Endothelial cell of umbilical vein (primary cell): ENCODE data around the gene KMT2B. TPM values are rescaled to one million over a fixed set of nuclear protein-coding genes. Genes with fewer than 3 reads are reported as not detected.

Source experiments
- BruUV-seq: library from RNA; stranded (reverse); fragments of 400-500 nt; replicated peaks from 2 replicates; lab custom pipeline; 2021; lab: Mats Ljungman, UMichigan
- CTCF ChIA-PET: fragments of 300-600, 350-600 bp; sonication (Branson Sonifier 250); formaldehyde crosslinking; loops from one replicate; lab custom pipeline; 2021; ENCODE audit warnings: antibody characterized with exemption, inconsistent platforms; lab: Charles Lee
- POLR2A ChIA-PET: fragments of 300-600, 350-600 bp; sonication (Branson Sonifier 250); formaldehyde crosslinking; loops from one replicate; lab custom pipeline; 2021; ENCODE audit warnings: antibody characterized with exemption, inconsistent platforms; lab: Charles Lee
- DNase-seq: peaks from one replicate; pipeline ENCODE4 v3.0.0-alpha.2; 2011; ENCODE audit warnings: low read depth, low spot score
- FAIRE-seq: peaks from 2 replicates; lab custom pipeline; 2011; peaks lifted over from hg19 to GRCh38; lab: Jason Lieb, UNC
- H2AFZ ChIP-seq: 2 replicates; pipeline ENCODE4 v1.6.0; 2012; ENCODE audit warnings: low read depth, low read length, control low read depth, inconsistent platforms
- H3K27ac ChIP-seq: 2 replicates; pipeline ENCODE4 v1.5.1; 2011; ENCODE audit warnings: low read depth, mild to moderate bottlenecking, control low read depth, low read length, moderate library complexity; ENCODE audit not compliant: insufficient read depth
- H3K27me3 ChIP-seq, 2 experiments: 2 replicates each; pipeline versions ENCODE4 v1.6.0 to v1.6.1; 2011; ENCODE audit warnings: low read length in 2 of 2, mixed read lengths in 1 of 2; ENCODE audit not compliant: control insufficient read depth in 2 of 2, insufficient read depth in 2 of 2
- H3K36me3 ChIP-seq, 2 experiments: 2 replicates in 1 of 2; 3 replicates in 1 of 2; pipeline ENCODE4 v1.5.1; 2011; ENCODE audit warnings: low read length in 2 of 2, mild to moderate bottlenecking in 1 of 2, moderate library complexity in 1 of 2; ENCODE audit not compliant: control insufficient read depth in 2 of 2, insufficient read depth in 2 of 2; ENCODE audit errors: extremely low read depth in 1 of 2
- H3K4me1 ChIP-seq: 3 replicates; pipeline ENCODE4 v1.5.1; 2011; ENCODE audit warnings: mild to moderate bottlenecking, low read length; ENCODE audit not compliant: control insufficient read depth, insufficient read depth; ENCODE audit errors: extremely low read depth
- H3K4me2 ChIP-seq: 2 replicates; pipeline ENCODE4 v1.6.1; 2011; ENCODE audit warnings: low read length, control low read depth, mixed read lengths; ENCODE audit not compliant: insufficient read depth
- H3K4me3 ChIP-seq, 3 experiments: fragments of 200-600 bp in 1 of 3; sonication (generic), shearing (Covaris generic) in 1 of 3; replicated peaks in 1 of 3; 2 replicates each; pipeline ENCODE4 v1.5.1; 2011 to 2016; ENCODE audit warnings: control low read depth in 3 of 3, low read length in 3 of 3, mild to moderate bottlenecking in 2 of 3, inconsistent platforms in 1 of 3, low read depth in 1 of 3, moderate library complexity in 1 of 3; ENCODE audit not compliant: insufficient read depth in 1 of 3
- H3K79me2 ChIP-seq: 2 replicates; pipeline ENCODE4 v1.6.0; 2012; ENCODE audit warnings: low read length, inconsistent platforms; ENCODE audit not compliant: control insufficient read depth, insufficient read depth
- H3K9ac ChIP-seq: replicated peaks from 2 replicates; pipeline ENCODE3; 2011; ENCODE audit warnings: low read length, control low read depth; ENCODE audit not compliant: insufficient read depth; ENCODE audit errors: extremely low read depth
- H3K9me1 ChIP-seq: replicated peaks from 3 replicates; pipeline ENCODE4 v1.6.0; 2011; ENCODE audit warnings: mild to moderate bottlenecking, low read length; ENCODE audit not compliant: control insufficient read depth, insufficient read depth; ENCODE audit errors: extremely low read depth
- H3K9me3 ChIP-seq: replicated peaks from 2 replicates; pipeline ENCODE4 v1.5.1; 2012; ENCODE audit warnings: low read length, inconsistent platforms; ENCODE audit not compliant: control insufficient read depth, insufficient read depth
- H4K20me1 ChIP-seq: replicated peaks from 2 replicates; pipeline ENCODE3; 2011; ENCODE audit warnings: mild to moderate bottlenecking, low read length; ENCODE audit not compliant: control insufficient read depth, insufficient read depth; ENCODE audit errors: extremely low read depth
- CTCF ChIP-seq, 2 donors: IDR thresholded peaks; 1 replicate in 1 of 2; 2 replicates in 1 of 2; pipeline ENCODE4 v1.5.1; 2011; ENCODE audit warnings: low read length in 2 of 2, mild to moderate bottlenecking in 2 of 2, moderate library complexity in 2 of 2, control low read depth in 1 of 2, inconsistent platforms in 1 of 2, low read depth in 1 of 2; ENCODE audit not compliant: insufficient read depth in 1 of 2; ENCODE audit errors: extremely low read depth in 1 of 2
- EZH2 ChIP-seq: IDR thresholded peaks from 2 replicates; pipeline ENCODE4 v1.6.1; 2012; ENCODE audit warnings: borderline replicate concordance, low read depth, mild to moderate bottlenecking, moderate library complexity, low read length, inconsistent platforms; ENCODE audit not compliant: severe bottlenecking
- FOS ChIP-seq: IDR thresholded peaks from 2 replicates; pipeline ENCODE4 v1.6.1; 2011; ENCODE audit warnings: mild to moderate bottlenecking, low read length, moderate library complexity, borderline replicate concordance; ENCODE audit not compliant: insufficient read depth
- GATA2 ChIP-seq: IDR thresholded peaks from 2 replicates; pipeline ENCODE4 v1.7.0; 2011; ENCODE audit warnings: low read depth, mild to moderate bottlenecking, moderate library complexity, mixed read lengths, low read length; ENCODE audit not compliant: insufficient read length, insufficient read depth
- JUN ChIP-seq: IDR thresholded peaks from 2 replicates; pipeline ENCODE4 v1.6.1; 2011; ENCODE audit warnings: borderline replicate concordance, low read depth; ENCODE audit not compliant: insufficient read length, insufficient read depth
- MAX ChIP-seq: IDR thresholded peaks from 2 replicates; pipeline ENCODE4 v1.6.1; 2011; ENCODE audit not compliant: insufficient read depth, insufficient read length
- MYC ChIP-seq: IDR thresholded peaks from one replicate; pipeline ENCODE4 v1.6.1; 2011; ENCODE audit warnings: mild to moderate bottlenecking, low read depth, low read length
- POLR2A ChIP-seq: IDR thresholded peaks from 2 replicates; pipeline ENCODE4 v1.6.1; 2012; ENCODE audit warnings: low read depth, mild to moderate bottlenecking, control low read depth, low read length
- POLR2AphosphoS5 ChIP-seq: IDR thresholded peaks from 2 replicates; pipeline ENCODE4 v1.6.1; 2012; ENCODE audit warnings: low read depth, mild to moderate bottlenecking, control low read depth, low read length, moderate library complexity; ENCODE audit not compliant: insufficient read depth
- dilution Hi-C: fragments of 300-500 bp; cut with MboI; formaldehyde crosslinking; loops from one replicate; pipeline ENCODE4 v1.15.0; 2019; ENCODE audit warnings: low sequenced_read_pairs; ENCODE audit not compliant: extremely low pct_ligation_motif_present
- intact Hi-C: fragments of 100-400 bp; cut with micrococcal nuclease; formaldehyde crosslinking; loops from one replicate; pipeline ENCODE4 v1.10.0; 2022
- polyA plus RNA-seq, 4 experiments: library from polyadenylated mRNA; depleted of rRNA in 3 of 4; stranded (reverse) in 3 of 4; unstranded in 1 of 4; fragments of >200 nt; gene quantifications; 2 replicates each; pipeline versions ENCODE4 v1.2.1 to v1.2.3, GENCODE V29; 2011 to 2012; ENCODE audit warnings: missing spikeins in 1 of 4
- total RNA-seq: library from RNA; stranded (reverse); gene quantifications from 2 replicates; pipeline ENCODE4 v1.2.3, GENCODE V29; 2021

The KMT2B gene
- total and polyA plus RNA-seq, 2 donors (not counting 3 experiments of a cell fraction or from before 2014, with no cell fraction given) = 28.4 to 37.2 TPM

DNA sequence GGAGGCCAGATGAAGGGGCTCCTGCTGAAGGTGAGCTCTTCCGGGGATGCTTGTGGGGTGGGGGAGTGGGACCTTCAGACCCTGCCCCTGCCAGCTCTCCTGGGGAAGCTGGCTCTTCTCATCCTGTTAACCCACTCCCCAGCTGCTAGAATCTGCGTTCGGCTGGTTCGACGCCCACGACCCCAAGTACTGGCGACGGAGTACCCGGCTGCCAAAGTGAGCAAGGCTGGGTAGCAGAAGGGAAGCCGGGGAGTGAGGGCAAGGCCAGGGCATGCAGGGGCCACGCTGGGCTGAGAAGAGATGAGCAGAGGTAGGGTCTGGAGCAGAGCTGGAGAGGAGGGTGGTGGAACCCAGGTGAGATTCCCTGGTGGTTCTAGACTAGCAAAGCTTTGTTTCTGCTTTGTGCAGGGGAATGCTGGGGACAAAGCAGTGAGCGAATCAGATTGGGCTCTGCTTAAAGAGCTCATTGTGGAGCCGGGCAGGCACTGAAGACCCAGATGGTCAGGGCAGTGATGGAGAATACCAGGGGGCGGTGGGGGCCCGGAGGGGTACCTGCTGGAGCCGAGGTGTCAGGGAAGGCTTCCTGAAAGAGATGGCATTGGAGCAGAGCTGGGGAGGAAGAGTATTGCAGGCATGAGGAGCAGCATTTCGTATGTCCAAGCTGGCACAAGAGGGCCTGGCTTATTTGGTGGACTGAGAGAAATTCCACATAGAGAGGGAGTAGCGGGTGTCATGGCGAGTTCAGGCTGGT is 10.3 kb downstream of the KMT2B start:
- intact Hi-C loops = no loop called here
- no peaks in the 10 kb centered on the region for H3K9me1 ChIP-seq
- ChIA-PET CTCF (interaction anchor here (0.8 to 1.6 kb wide), 2 partner anchors 12 to 13 kb away, joined by 3 read pairs; no protein-coding TSS in a partner anchor), POLR2A (no interaction called here)
- no peaks in the 10 kb centered on the region for H4K20me1 ChIP-seq
- BruUV-seq = no TSS peak
- H3K9me3 ChIP-seq = no peaks in the 10 kb centered on the region
- no peak overlapping the region for H3K4me3 ChIP-seq
- dilution Hi-C loops = no loop called here
- H3K9ac ChIP-seq = no peak overlapping the region
- no peak overlapping the region for H2AFZ ChIP-seq
- no peaks in the 10 kb centered on the region for H3K79me2 ChIP-seq
- H3K36me3 ChIP-seq = peaks cover 26 to 82% of the 10 kb centered on the region in 2 experiments
- no peak for DNase-seq
- H3K27ac ChIP-seq = no peak overlapping the region
- no peak overlapping the region for H3K4me2 ChIP-seq
- H3K4me1 ChIP-seq = no peaks in the 10 kb centered on the region
- no peaks in the 10 kb centered on the region for H3K27me3 ChIP-seq
- TF ChIP-seq POLR2AphosphoS5 (no peak), POLR2A (no peak), GATA2 (no peak), JUN (no peak), MYC (no peak), FOS (no peak), EZH2 (no peak), MAX (no peak), CTCF (IDR thresholded peaks at IDR 0.05; ENCODE audit: extremely low read depth in 1 of 2, insufficient read depth in 1 of 2, low read depth in 1 of 2, low read length in 2 of 2) (no peak)
- no peak for FAIRE-seq
